Stimulated activated naive CD4-positive, alpha-beta T cell treated with Interleukin-2 at 50 U/mL for 16 hours (primary cell): ENCODE data around the gene PLA2G4A.
"Not testable (repeated sequence)": the region's sequence is repeated elsewhere in the genome, so short reads cannot be mapped to it uniquely, and the experiment has no call there.

Source experiments
- DNase-seq: peaks from one replicate; lab custom pipeline; 2025; lab: John Stamatoyannopoulos, UW

The PLA2G4A gene

DNA sequence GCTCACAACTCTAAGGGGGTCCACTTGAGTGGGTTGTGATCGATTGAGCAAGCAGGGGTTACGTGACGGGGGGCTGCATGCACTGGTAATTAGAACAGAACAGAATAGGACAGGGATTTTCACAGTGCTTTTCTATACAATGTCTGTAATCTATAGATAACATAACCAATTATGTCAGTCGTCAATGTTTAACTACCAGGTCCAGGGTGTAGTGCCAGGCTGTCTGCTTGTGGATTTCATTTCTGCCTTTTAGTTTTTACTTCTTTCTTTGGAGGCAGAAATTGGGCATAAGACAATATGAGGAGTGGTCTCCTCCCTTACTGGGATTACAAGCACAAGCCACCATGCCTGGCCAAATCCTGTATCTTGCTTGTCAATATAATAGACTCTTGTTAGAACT lies 94.1 kb downstream of the PLA2G4A start:
- DNase-seq = not testable (repeated sequence)

DNA sequence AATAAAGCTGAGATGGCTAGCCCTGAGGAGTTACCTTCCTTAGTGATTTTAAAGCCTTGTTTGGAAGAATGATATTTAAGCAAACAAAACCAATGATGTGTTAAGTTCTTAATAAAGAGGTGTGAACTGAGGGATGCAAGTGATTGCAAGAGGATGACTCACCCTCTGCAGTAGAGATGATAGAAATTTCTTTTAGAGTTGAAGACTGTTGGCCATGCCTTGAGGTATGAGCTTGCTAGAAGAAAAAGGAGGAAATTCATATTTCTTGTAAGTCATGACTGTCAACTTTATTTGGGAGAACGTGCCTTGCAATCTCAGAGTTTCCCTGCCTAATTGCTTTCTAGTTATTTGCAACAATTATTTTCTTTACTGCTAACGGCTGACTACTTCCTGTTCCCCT lies 94.7 kb downstream of the PLA2G4A start:
- DNase-seq = no peak

DNA sequence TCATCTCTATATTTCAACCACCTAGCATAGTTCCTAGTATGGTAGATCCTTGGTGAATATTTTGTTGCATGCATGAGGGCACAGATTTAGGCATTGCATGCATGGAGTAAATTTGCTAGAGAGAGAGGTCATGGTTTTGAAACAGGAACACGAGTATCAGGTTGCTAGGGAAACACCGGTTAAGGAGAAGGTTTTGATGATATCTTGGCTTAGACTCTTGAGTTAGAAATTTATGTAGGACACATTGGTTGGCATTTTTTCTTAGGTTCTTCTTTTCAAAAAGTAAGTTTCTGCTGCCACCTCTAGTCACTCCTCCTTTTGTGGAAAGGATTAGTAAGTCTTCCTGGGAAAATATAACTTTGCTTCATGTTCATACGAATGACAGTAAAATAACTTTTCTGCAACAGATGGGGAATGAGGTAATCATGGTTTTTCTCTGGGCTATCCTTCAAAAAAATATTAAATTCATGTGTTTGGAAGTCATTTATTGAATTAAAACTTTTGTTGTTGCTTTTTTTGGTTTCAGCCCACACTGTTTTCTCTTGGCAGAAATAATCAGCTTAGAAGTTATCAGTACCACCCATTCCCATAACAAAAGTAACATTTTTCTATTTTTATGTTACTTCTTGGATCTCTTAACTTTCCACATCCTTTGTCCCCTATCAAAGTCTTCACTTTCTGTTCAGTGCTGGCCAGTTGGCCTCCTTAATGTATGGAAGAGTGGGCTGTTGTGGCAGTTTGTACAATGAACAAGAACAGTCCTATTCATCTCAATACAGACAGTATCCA lies 97.3 kb downstream of the PLA2G4A start:
- no peak for DNase-seq

DNA sequence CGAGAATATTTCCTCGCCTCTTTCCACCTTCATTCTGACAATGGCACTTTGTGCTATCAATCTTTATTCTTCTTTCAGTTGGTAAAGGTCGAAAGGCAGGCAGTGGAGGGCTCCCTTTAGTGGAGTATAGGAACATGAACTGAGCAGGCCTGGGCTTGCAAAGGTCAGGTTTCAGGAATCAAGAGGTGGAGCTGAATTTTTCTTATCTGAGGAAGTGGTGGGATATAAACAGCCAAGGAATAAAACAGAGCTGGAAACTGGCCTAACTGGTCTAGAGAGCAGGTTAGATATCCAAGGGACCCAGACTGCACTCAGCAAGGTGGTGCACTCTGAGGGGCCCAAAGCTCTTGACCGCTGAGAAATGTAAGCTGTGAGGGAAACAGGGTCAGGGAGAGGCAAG lies 99.1 kb downstream of the PLA2G4A start:
- no peak for DNase-seq

DNA sequence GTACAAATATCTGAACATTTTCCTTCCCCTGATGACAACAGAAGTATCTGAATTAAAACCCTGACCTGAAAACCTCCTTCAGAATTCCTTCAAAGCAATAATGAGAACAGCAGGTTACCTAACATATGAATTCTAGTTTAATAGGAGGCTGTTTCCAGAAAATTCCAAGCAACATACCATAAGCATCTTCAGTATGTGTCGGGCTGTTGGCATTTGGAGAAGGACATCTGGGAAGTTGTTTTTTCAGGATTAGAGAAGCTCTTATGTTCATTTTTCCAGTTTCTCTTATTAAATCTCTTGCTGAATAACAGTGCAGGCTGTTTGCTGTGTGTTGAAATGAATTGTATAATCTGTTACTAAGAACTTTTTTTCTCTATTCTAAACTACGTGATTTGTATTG lies 101.5 kb downstream of the PLA2G4A start:
- no peak for DNase-seq

DNA sequence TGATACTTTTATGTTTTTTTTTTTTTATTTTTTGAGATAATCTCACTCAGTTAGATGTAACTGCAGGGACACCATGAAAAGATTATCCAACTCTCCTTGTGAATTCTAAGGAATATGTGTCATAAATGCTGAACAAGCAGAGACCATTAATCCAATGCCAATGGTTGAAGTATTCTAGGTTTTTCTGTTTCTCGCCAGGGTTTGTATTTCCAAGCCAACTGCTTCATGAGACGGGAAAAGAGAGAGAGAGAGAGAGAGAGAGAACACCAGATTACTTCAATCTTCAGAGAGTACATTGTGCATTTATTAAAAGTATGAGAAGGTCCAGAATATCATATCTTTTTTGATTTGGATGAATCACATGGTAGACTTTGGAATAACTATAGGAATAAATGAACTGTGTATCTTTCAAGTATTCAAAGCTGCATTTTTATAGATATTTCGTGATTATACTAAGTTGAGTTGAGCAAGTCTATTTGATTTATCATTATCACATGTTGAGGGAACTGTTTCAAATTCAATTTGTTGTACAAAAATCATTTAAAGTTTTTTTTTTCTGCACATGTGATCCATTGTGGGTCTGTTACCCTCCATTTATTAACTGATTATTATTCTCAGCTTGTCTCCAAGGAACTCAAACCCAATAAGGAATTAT lies 108.4 kb downstream of the PLA2G4A start:
- DNase-seq = no peak

DNA sequence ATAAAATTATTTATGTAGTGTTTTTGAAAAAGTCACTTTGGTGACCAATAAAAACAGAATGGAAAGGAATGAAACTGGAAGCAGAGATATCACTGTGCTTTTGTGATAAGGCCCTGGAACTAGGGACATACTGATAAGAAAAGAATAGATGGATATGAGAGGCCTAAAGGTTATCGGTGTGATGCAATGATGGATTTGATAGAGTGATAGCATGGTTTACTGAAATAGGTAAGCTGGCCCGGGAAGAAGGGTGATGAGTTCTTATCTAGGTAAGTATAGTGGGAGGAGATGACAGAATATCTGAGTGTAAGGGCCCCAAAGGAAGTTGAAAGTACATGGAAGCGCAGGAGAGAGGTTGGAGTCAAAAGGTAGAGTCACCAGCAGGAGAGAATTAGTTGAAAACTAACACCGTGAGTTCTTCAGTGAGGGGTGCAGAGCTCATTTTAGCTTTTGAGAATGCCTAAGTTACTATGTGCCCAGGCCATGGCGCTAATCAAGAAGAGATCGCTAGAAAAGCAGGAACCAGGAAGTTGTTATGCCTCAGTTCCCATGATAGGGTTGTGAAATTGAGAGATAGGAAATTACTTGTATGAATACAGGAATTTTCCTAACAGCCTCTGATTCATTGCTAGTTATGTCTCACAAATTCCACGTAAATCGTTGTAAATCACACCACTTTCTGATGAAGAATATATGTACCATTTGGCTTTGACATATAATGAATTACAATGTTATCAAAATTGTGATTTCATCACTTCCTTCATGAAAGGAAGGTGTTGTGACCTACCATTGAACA lies 115.3 kb downstream of the PLA2G4A start:
- no peak for DNase-seq

DNA sequence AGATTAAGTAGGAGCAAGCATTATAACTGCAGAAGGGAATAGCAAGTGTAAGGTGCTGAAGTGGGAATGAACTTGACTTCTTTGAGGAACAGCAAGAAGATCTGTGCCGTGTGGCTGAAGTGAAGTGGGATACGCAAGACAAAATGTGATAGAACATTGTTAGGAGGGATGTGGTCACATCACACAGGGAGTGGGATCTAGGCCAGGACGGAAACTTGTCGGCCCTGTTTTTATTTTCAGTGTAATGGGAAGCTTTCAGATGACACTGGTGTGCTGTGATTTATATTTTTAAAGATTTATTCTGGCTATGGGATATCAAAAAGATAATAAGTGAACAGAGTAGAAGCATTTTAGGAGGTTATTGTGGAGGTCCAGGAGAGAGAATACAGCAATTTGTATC lies 116.4 kb downstream of the PLA2G4A start:
- no peak for DNase-seq

DNA sequence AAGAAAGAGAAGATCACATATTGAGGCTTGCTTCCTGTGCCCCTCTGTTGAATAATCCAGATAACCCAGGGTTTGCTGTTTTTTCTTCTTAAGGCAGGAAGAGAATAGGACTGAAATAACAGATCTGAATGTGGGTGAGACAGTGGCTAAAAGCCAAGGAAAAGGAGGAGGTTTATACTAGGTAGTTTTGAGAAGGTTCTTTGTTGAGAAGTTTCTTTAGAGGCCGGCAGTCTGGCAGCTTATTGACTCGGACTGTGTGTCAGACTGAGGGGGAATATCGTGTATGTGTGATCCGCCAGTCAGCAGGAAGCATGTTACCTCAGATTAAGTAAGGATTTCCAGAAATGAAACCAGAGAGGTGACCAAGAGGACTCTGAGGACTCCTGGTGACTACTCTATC lies 119.8 kb downstream of the PLA2G4A start:
- DNase-seq = no peak

DNA sequence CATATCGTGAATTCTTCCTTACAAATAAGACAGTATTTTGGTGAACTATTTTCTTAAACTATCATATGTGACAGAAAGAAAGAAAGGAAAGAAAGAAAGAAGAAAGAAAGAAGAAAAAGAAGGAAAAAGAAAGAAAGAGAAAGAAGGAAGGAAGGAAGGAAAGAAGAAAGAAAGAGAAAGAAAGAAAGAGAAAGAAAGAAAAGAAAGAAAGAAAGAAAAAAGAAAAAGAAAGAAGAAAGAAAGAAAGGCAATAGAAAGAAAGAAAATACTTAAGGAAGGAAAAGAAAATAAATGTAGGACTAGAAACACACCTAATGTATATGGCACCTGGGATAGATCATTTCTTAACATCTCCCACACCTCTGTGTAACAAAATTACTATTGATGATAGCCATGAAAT lies 120.4 kb downstream of the PLA2G4A start:
- DNase-seq = no peak

DNA sequence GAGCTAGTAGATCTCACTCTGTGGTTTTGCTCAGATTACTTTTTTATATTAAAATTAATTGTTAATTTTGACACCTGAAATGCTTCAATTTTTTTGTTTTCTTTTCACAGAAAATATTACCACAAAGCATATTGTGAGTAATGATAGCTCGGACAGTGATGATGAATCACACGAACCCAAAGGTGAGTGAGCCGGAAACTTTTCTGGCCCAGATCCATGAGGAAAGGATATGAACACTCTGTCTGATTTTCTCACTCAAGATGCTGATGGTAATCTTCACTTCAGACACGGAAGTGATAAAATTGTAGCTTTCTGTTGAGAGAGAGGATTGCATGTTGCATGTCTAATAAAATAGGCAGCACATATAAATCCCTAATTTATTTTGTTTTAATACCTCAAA lies 121.8 kb downstream of the PLA2G4A start:
- DNase-seq = no peak

DNA sequence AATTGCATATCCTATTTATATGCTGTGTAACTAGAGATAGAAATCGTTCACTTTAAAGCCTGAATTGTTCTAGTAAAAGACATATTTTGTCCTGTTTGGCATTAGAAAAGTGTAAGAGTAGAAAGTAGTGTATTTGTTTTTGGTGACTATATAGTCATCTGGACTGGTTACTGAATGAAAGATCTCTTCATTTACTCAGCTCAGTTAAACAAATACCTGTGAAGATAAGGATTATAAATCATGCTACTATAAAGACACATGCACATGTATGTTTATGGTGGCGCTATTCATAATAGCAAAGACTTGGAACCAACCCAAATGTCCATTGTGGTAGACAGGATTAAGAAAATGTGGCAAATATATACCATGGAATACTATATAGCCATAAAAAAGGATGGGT lies 125.1 kb downstream of the PLA2G4A start:
- no peak for DNase-seq

DNA sequence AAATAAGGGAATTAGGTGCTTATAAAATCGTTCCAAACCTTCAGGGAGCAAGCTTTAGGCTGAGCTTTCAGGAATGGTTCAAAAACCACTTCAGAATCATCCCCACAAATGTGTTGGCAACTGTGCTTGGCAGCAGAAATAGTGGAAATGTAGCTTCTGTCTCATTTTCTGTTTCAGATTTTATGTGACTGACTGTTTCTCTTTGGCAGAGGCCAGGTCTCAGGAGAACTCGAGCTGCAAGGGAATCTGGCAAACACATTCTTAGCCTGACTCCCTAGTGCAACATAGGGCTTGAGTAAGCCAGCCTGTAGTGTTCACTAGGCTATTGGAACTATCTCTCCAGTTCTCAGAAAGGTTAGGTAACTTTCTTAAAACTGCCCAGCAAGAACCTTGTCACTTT lies 128.6 kb downstream of the PLA2G4A start:
- no peak for DNase-seq

DNA sequence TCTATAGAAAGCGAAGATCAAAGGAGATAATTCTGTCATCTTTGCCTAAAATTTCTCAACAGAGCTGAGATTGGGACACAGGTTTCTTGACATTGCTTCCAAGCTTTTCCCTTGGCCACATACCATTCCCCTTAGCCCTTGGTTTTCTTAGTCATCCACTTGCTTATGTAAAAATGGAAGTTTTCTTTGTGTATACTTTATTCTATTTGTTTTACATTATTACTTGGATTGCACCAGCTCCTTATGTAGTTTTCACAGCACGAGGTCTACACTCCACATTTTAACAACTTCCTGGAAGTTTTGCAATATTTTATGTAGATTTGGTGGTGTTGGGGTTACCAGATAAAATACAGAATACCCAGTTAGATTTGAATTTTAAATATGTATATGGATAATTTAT lies 129.8 kb downstream of the PLA2G4A start:
- DNase-seq = no peak

DNA sequence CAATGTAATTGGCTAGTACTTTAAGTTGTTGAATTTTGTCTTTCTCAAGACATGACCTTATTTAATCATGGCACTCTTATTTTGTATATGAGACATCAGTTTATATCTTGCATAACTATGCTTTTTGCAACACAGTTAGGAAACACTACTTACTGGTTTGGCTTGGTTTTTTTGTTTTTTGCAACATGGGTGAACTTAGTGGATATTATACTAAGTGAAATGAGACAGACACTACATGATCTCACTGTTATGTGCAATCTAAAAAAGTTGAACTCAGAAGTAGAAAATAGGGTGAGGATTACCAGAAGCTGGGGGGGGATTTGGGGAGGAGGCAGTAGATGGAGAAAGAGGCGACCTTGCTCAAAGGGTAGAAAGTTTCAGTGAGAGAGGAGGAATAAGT lies 132.1 kb downstream of the PLA2G4A start:
- no peak for DNase-seq

DNA sequence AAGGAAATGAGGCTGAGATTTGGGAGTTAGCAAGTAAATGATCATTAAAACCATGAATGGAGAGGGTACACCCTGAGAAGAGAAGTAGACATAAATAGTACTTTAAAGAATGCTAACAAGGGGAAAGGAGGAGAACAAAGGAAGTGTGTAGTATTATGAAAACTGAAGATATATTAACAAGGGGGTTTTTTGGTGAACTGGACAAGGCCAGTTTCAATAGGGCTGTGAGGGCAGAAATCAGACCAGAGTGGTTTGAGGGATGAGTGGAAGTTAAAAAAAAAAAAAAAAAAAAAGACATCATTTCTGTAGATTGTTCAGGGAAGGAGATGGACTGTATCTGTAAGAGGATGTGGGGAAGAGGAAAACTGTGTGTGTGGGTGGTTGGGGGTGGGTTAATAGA lies 137.1 kb downstream of the PLA2G4A start:
- no peak for DNase-seq

DNA sequence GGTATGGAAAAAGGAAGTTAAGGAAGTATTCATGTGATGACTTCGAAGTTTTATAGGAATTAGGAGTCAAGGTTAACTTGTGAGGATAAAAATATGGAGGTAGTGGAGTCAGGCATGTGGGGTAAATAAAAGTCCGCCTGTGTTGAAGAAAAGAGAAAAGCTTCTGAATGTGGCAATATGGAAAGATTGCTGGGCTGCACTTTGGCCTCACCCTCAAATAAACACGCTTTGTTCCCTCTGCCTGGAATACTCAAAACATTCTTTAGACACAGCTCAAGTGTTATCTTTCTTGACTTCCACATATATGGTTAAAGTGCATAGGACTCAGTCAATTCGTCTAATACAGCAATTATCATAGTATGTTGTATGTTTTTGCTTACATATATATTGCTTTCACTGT lies 137.7 kb downstream of the PLA2G4A start:
- no peak for DNase-seq

DNA sequence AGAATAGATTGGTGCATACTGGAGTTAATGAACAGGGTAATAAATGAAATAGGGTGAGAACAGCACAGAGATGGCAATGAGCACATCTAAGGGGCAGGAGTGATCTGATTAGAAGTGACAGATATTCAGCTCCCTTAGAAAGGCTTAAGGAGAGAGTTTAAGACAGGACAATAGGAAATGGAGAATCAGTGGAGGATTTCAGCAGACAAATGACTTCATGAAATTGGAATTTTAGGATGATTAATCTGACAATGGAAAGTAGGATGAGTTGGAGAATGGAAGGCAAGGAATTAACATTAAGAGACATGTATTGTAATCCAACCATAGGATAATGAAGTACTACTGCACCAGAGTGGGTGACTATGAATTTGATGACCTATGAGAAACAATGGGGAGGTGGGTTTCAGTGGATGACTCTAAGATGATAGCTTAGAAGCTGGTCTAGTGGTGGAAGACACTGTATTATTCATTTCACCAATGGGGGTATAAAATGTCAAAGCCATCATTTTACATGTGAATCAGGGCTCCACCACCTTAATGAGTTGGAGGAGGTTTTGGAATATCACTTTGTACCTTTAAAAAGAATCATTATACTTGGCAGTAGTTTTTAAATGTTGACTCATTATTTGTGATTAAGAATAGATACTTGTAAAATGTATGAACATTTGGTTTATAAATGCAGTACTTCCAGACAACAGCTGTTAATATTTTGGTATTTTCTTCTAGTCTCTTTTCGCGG lies 139.1 kb downstream of the PLA2G4A start:
- DNase-seq = no peak

DNA sequence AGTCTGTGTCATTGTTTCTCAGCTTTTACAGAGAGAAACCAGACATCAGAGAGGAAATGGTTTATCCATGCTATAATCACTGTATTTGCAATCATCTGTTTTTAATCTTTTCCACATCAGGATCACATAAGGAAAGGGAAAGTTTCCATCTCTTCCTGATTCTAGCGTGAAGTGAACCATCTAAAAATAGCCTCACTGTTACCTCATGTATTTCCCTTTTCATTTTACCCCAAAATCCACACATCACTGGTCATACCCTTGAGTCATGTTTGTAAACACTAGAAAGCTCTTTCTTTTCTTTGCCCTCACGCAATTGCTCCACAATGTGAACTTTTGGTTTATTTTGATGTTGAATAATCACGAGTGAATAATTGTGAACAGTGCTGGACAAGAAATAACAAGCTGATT lies 146.0 kb downstream of the PLA2G4A start:
- DNase-seq = no peak

DNA sequence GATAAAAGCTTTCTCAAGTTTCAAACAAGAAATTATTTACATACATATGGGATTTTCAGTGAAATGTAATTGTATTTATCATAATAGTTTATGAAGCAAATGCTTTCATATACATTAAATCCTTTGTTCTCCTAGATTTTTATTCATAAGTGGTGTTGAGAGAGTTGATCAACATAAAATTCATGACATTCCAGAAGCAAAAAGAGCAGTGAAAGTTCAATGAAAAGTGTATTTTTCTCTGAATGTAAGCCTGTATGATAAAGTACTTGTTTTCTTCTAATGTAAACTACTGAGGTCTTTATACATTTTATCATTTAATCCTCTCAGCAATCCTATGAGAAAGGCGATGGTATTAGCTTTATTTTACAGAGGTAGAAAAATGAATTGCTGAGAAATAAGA lies 146.5 kb downstream of the PLA2G4A start:
- no peak for DNase-seq

DNA sequence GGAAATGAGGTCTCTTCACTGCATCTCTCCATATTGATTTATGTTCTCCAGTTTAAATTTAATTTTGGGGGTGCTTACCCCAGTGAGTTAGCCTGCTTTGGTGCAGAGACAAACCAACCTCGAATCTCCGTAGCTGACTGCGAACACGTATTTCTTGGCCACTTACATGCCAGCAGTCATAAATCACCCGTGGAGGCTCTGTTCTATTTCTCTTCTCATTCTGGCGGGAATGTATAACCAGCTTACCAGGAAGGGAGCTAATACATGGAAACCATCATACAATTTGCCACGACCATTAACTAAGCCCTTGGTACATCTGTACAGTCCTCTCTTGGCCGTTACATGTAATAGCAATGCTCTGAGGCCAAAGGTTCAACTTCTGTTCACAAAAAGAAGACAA lies 148.0 kb downstream of the PLA2G4A start:
- no peak for DNase-seq

DNA sequence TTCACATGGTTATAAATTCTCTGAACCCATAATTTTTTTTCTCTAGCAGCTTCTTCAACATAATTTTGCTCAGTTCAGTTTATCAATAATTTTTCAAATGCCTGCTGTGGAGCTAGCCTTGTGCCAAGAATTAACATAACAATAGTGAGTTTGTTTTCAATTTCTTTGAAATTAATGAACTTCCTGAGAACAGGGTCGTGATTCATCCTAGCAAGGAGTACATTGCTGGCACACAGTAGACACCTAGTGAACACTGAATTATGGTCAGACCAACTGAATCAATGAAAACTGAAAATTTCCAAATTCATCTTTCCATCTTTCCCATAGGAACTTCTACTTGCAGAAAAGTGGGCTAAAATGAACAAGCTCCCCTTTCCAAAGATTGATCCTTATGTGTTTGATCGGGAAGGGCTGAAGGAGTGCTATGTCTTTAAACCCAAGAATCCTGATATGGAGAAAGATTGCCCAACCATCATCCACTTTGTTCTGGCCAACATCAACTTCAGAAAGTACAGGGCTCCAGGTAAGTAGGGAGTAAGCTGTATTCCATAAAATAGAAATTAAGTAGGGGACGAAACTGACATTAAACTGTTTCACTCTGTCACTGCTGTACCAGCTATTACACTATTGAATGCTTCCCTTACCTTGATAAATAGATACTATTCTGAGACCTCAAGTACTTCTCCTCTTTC lies 148.7 kb downstream of the PLA2G4A start:
- no peak for DNase-seq
